Body of pancreas (tissue), 4 donors: ENCODE measurements around the gene RTL10.

Experiments
- CTCF ChIP-seq, 7 experiments: fragments of 450-650 bp in 4 of 7; fragments of 200-600 bp in 3 of 7; sonication (generic) in 3 of 7; IDR thresholded peaks; one replicate each; pipeline ENCODE4 v1.5.1; 2016 to 2019; ENCODE audit warnings: antibody characterized with exemption in 7 of 7
- POLR2A ChIP-seq, 3 donors: fragments of 450-650 bp; IDR thresholded peaks; one replicate each; pipeline ENCODE4 v1.6.1; 2016; ENCODE audit warnings: antibody characterized with exemption in 3 of 3, mild to moderate bottlenecking in 2 of 3

GRCh38 chr22:19815093-19815822 lies 39.4 kb downstream of the RTL10 start:
- TF ChIP-seq CTCF (IDR thresholded peaks at IDR 0.05) (no peak), POLR2A (IDR thresholded peaks at IDR 0.05) (no peak)
